H1 (cell line): ENCODE results near the gene LDLRAD4. TPM values are rescaled to one million over a fixed set of nuclear protein-coding genes. Genes with fewer than 3 reads are reported as not detected.
A peak's percentile ranks its signal among the peaks of the same experiment; 100 is the strongest.

ENCODE experiments used
- CTCF ChIA-PET: fragments of 300-600 bp; sonication (Branson Sonifier 250); formaldehyde crosslinking; loops from one replicate; lab custom pipeline; 2021; ENCODE audit not compliant: partially characterized antibody; lab: Charles Lee
- POLR2A ChIA-PET: fragments of 300-600 bp; sonication (Branson Sonifier 250); formaldehyde crosslinking; loops from one replicate; lab custom pipeline; 2021; ENCODE audit warnings: inconsistent platforms; ENCODE audit not compliant: partially characterized antibody; lab: Charles Lee
- DNase-seq, 2 experiments: peaks; one replicate each; pipeline versions ENCODE4 v3.0.0 to v3.0.0-alpha.2; 2010 to 2022; ENCODE audit warnings: low spot score in 2 of 2, low read depth in 1 of 2, mixed read lengths in 1 of 2
- FAIRE-seq: peaks from 2 replicates; lab custom pipeline; 2011; peaks lifted over from hg19 to GRCh38; lab: Jason Lieb, UNC
- H2AFZ ChIP-seq: 2 replicates; pipeline ENCODE4 v1.8.1; 2012; ENCODE audit warnings: low read length, inconsistent platforms
- H2AK5ac ChIP-seq: 2 replicates; pipeline ENCODE4 v1.6.1; 2013; ENCODE audit warnings: low read depth, low read length
- H2BK120ac ChIP-seq: replicated peaks from 2 replicates; pipeline ENCODE3; 2013; ENCODE audit warnings: low read depth, low read length, inconsistent platforms
- H2BK12ac ChIP-seq: 2 replicates; pipeline ENCODE4 v1.6.1; 2013; ENCODE audit warnings: low read depth, low read length
- H2BK15ac ChIP-seq: 2 replicates; pipeline ENCODE4 v1.6.1; 2013; ENCODE audit warnings: low read length
- H2BK20ac ChIP-seq: 2 replicates; pipeline ENCODE4 v1.6.1; 2013; ENCODE audit warnings: low read length
- H2BK5ac ChIP-seq: 2 replicates; pipeline ENCODE4 v1.6.1; 2013; ENCODE audit warnings: low read depth, low read length
- H3K14ac ChIP-seq: 2 replicates; pipeline ENCODE4 v1.6.1; 2013; ENCODE audit warnings: inconsistent platforms; ENCODE audit not compliant: insufficient read length
- H3K18ac ChIP-seq: 2 replicates; pipeline ENCODE4 v1.6.1; 2013; ENCODE audit warnings: low read length; ENCODE audit errors: extremely low read depth
- H3K23ac ChIP-seq: 2 replicates; pipeline ENCODE4 v1.6.1; 2013; ENCODE audit warnings: inconsistent platforms; ENCODE audit not compliant: insufficient read length
- H3K23me2 ChIP-seq: 2 replicates; pipeline ENCODE4 v1.6.1; 2013; ENCODE audit warnings: low read depth, low read length
- H3K27ac ChIP-seq: 2 replicates; pipeline ENCODE4 v1.6.1; 2011; ENCODE audit warnings: low read depth, low read length, inconsistent platforms
- H3K27me3 ChIP-seq, 4 experiments: replicated peaks in 1 of 4; 1 replicate in 1 of 4; 2 replicates in 3 of 4; pipeline versions ENCODE4 v1.6.1 to v1.8.1; 2011 to 2013; ENCODE audit warnings: low read length in 3 of 4, mild to moderate bottlenecking in 3 of 4, inconsistent platforms in 2 of 4, mixed read lengths in 2 of 4, moderate library complexity in 1 of 4; ENCODE audit not compliant: control insufficient read depth in 3 of 4, insufficient read depth in 3 of 4; ENCODE audit errors: extremely low read depth in 1 of 4
- H3K36me3 ChIP-seq, 4 experiments: 2 replicates each; pipeline versions ENCODE4 v1.6.1 to v1.8.1; 2011 to 2013; ENCODE audit warnings: mild to moderate bottlenecking in 4 of 4, low read length in 3 of 4, moderate library complexity in 2 of 4, control low read depth in 1 of 4, inconsistent platforms in 1 of 4; ENCODE audit not compliant: insufficient read depth in 4 of 4, control insufficient read depth in 2 of 4
- H3K4ac ChIP-seq: replicated peaks from 2 replicates; pipeline ENCODE3; 2013; ENCODE audit warnings: low read length, low read depth, mixed read lengths, inconsistent platforms; ENCODE audit not compliant: insufficient read length
- H3K4me1 ChIP-seq, 4 experiments: replicated peaks in 1 of 4; 1 replicate in 1 of 4; 2 replicates in 3 of 4; pipeline versions ENCODE4 v1.6.1 to v1.8.1; 2011 to 2013; ENCODE audit warnings: low read length in 3 of 4, inconsistent platforms in 2 of 4, mixed read lengths in 1 of 4; ENCODE audit not compliant: insufficient read depth in 4 of 4, control insufficient read depth in 3 of 4
- H3K4me2 ChIP-seq, 2 experiments: 2 replicates each; pipeline versions ENCODE4 v1.6.1 to v1.8.1; 2011 to 2013; ENCODE audit warnings: low read depth in 2 of 2, low read length in 2 of 2, control low read depth in 1 of 2, inconsistent platforms in 1 of 2, mild to moderate bottlenecking in 1 of 2; ENCODE audit not compliant: insufficient read depth in 1 of 2
- H3K4me3 ChIP-seq, 4 experiments: fragments of 200-600, 300-600 bp in 1 of 4; sonication (generic), shearing (Covaris generic), sonication (Bioruptor Twin) in 1 of 4; 2 replicates each; pipeline versions ENCODE4 v1.5.1 to v1.8.1; 2011 to 2016; ENCODE audit warnings: low read length in 4 of 4, low read depth in 3 of 4, control low read depth in 2 of 4, inconsistent platforms in 2 of 4, mild to moderate bottlenecking in 2 of 4, mixed read lengths in 1 of 4, moderate library complexity in 1 of 4; ENCODE audit not compliant: insufficient read depth in 2 of 4; ENCODE audit errors: extremely low read depth in 1 of 4
- H3K56ac ChIP-seq: replicated peaks from 2 replicates; pipeline ENCODE3; 2013; ENCODE audit warnings: low read depth, mild to moderate bottlenecking, mixed read lengths, low read length, inconsistent platforms; ENCODE audit not compliant: insufficient read length
- H3K79me1 ChIP-seq: 2 replicates; pipeline ENCODE4 v1.6.1; 2013; ENCODE audit warnings: low read depth, low read length, control low read depth
- H3K79me2 ChIP-seq, 2 experiments: 2 replicates each; pipeline versions ENCODE4 v1.6.1 to v1.8.1; 2012 to 2013; ENCODE audit warnings: low read length in 2 of 2, mild to moderate bottlenecking in 2 of 2, inconsistent platforms in 1 of 2; ENCODE audit not compliant: insufficient read depth in 2 of 2, control insufficient read depth in 1 of 2
- H3K9ac ChIP-seq, 4 experiments: replicated peaks in 1 of 4; 1 replicate in 1 of 4; 2 replicates in 3 of 4; pipeline versions ENCODE4 v1.6.1 to v1.8.1; 2011 to 2013; ENCODE audit warnings: low read depth in 3 of 4, low read length in 3 of 4, control low read depth in 2 of 4, mild to moderate bottlenecking in 2 of 4, moderate library complexity in 2 of 4, inconsistent platforms in 1 of 4; ENCODE audit errors: extremely low read depth in 1 of 4
- H3K9me3 ChIP-seq, 2 experiments: 2 replicates each; pipeline versions ENCODE4 v1.6.1 to v1.8.1; 2012 to 2013; ENCODE audit warnings: mild to moderate bottlenecking in 2 of 2, moderate library complexity in 2 of 2, control low read depth in 1 of 2, inconsistent platforms in 1 of 2, low read depth in 1 of 2, low read length in 1 of 2, mixed read lengths in 1 of 2; ENCODE audit not compliant: insufficient read depth in 2 of 2
- H4K20me1 ChIP-seq, 2 experiments: replicated peaks in 1 of 2; 2 replicates each; pipeline versions ENCODE3 to v1.8.1; 2011 to 2013; ENCODE audit warnings: inconsistent platforms in 2 of 2, low read length in 2 of 2, mild to moderate bottlenecking in 1 of 2; ENCODE audit not compliant: insufficient read depth in 2 of 2, control insufficient read depth in 1 of 2
- H4K5ac ChIP-seq: 2 replicates; pipeline ENCODE4 v1.6.1; 2013; ENCODE audit warnings: low read length, low read depth, mixed read lengths, inconsistent platforms; ENCODE audit not compliant: insufficient read length
- H4K8ac ChIP-seq: 2 replicates; pipeline ENCODE4 v1.8.0; 2013; ENCODE audit warnings: mild to moderate bottlenecking, moderate library complexity, low read length, inconsistent platforms; ENCODE audit not compliant: insufficient read depth; ENCODE audit errors: extremely low read depth
- H4K91ac ChIP-seq: replicated peaks from 2 replicates; pipeline ENCODE3; 2013; ENCODE audit warnings: low read length, mixed read lengths, inconsistent platforms; ENCODE audit not compliant: insufficient read length
- CBX5 ChIP-seq: fragments of 300-800, 300-1000 bp; sonication (generic); IDR thresholded peaks from 2 replicates; pipeline ENCODE4 v1.7.1; 2016; ENCODE audit warnings: antibody characterized with exemption, low read length, low read depth
- CTBP2 ChIP-seq: IDR thresholded peaks from 2 replicates; pipeline ENCODE4 v1.7.0; 2011; ENCODE audit warnings: borderline replicate concordance, mild to moderate bottlenecking, moderate library complexity, mixed read lengths, low read length; ENCODE audit not compliant: insufficient read depth, insufficient read length
- HDAC6 ChIP-seq: IDR thresholded peaks from one replicate; pipeline ENCODE4 v1.7.1; 2012; ENCODE audit warnings: low read depth, mild to moderate bottlenecking, inconsistent platforms, low read length, moderate library complexity
- SIX5 ChIP-seq: IDR thresholded peaks from 2 replicates; pipeline ENCODE4 v1.6.1; 2011; ENCODE audit warnings: mild to moderate bottlenecking, low read depth, low read length
- WGBS, 2 experiments: shearing (Covaris generic) in 1 of 2; methylation state at CpG; one replicate each; pipeline versions ENCODE4 v1.1.6 to v1.1.7; 2013 to 2015; ENCODE audit warnings: low lambda C conversion rate in 2 of 2, mixed read lengths in 2 of 2, inconsistent platforms in 1 of 2, low coverage in 1 of 2, missing lambda C conversion rate in 1 of 2; ENCODE audit not compliant: insufficient replicate concordance in 2 of 2, insufficient coverage in 1 of 2, insufficient read length in 1 of 2; ENCODE audit errors: extremely low coverage in 1 of 2, missing lambda C conversion rate in 1 of 2; 5-methylcytosine and 5-hydroxymethylcytosine counted together
- polyA plus RNA-seq, 7 experiments: library from polyadenylated mRNA; depleted of rRNA in 3 of 7; stranded (reverse) in 5 of 7; unstranded in 2 of 7; fragments of >200 nt in 5 of 7; fragments of 200-250 nt in 2 of 7; gene quantifications; 1 replicate in 5 of 7; 2 replicates in 1 of 7; 4 replicates in 1 of 7; pipeline versions ENCODE4 v1.2.1 to v1.2.3, GENCODE V29; 2011 to 2013; ENCODE audit warnings: missing spikeins in 2 of 7, mixed read lengths in 2 of 7
- total RNA-seq: library from RNA; stranded (reverse); fragmentation: NEBNext Ultra II Directional; extraction: Animal tissue kit (Norgen Biotek cat#: 25700); gene quantifications from 2 replicates; pipeline ENCODE4 v1.2.1, GENCODE V29; 2021

Gene LDLRAD4
- total and polyA plus RNA-seq, 2 of the 8 experiments (the other 6 are each of a cell fraction or from before 2014, with no cell fraction given) = 0.77 to 1.4 TPM

- no peak overlapping the region for H4K5ac ChIP-seq
- no peak overlapping the region for H3K56ac ChIP-seq
- H3K4ac ChIP-seq = no peak overlapping the region
- no peaks in the 10 kb centered on the region for H3K4me1 ChIP-seq
- H3K18ac ChIP-seq = no peak overlapping the region
- no peak overlapping the region for H2BK15ac ChIP-seq
- no peaks in the 10 kb centered on the region for H3K27me3 ChIP-seq
- POLR2A ChIA-PET = no interaction called here
- no peak overlapping the region for H2BK20ac ChIP-seq
- TF ChIP-seq CTBP2 (no peak), CBX5 (no peak), SIX5 (no peak), HDAC6 (no peak)
- no peak for FAIRE-seq
- DNase-seq = no peak
- CTCF ChIA-PET = no interaction called here
- no peaks in the 10 kb centered on the region; the same call in 1 of the 2 replicates for H3K23me2 ChIP-seq
- no peak overlapping the region for H3K4me3 ChIP-seq
- no peaks in the 10 kb centered on the region for H3K9me3 ChIP-seq
- H2BK120ac ChIP-seq = no peak overlapping the region
- 83% methylated on average over 9 of the region's 9 CpGs; no CpG with 5 or more reads in 1 of the 2 experiments for WGBS, 2 experiments
- H2BK5ac ChIP-seq = no peak overlapping the region
- H2BK12ac ChIP-seq = no peak overlapping the region
- H3K23ac ChIP-seq = peak overlapping the region; percentile 74
- H4K91ac ChIP-seq = no peak overlapping the region
- no peaks in the 10 kb centered on the region for H3K36me3 ChIP-seq
- H3K9ac ChIP-seq = no peak overlapping the region
- H3K14ac ChIP-seq = no peak overlapping the region
- H3K4me2 ChIP-seq = no peak overlapping the region
- H3K79me1 ChIP-seq = no peaks in the 10 kb centered on the region
- H2AFZ ChIP-seq = no peak overlapping the region
- no peaks in the 10 kb centered on the region for H4K20me1 ChIP-seq
- H3K79me2 ChIP-seq = no peaks in the 10 kb centered on the region
- H2AK5ac ChIP-seq = no peak overlapping the region
- no peak overlapping the region for H4K8ac ChIP-seq
- H3K27ac ChIP-seq = no peak overlapping the region
Observed at GRCh38 chr18:13308369-13308768, 89.8 kb downstream of the LDLRAD4 start.
